H1 (cell line): ENCODE results near the gene KBTBD12. TPM values are rescaled to one million over a fixed set of nuclear protein-coding genes. Genes with fewer than 3 reads are reported as not detected.

Source experiments
- CTCF ChIA-PET: fragments of 300-600 bp; sonication (Branson Sonifier 250); formaldehyde crosslinking; loops from one replicate; lab custom pipeline; 2021; ENCODE audit not compliant: partially characterized antibody; lab: Charles Lee
- POLR2A ChIA-PET: fragments of 300-600 bp; sonication (Branson Sonifier 250); formaldehyde crosslinking; loops from one replicate; lab custom pipeline; 2021; ENCODE audit warnings: inconsistent platforms; ENCODE audit not compliant: partially characterized antibody; lab: Charles Lee
- DNase-seq, 2 experiments: peaks; one replicate each; pipeline versions ENCODE4 v3.0.0 to v3.0.0-alpha.2; 2010 to 2022; ENCODE audit warnings: low spot score in 2 of 2, low read depth in 1 of 2, mixed read lengths in 1 of 2
- FAIRE-seq: peaks from 2 replicates; lab custom pipeline; 2011; peaks lifted over from hg19 to GRCh38; lab: Jason Lieb, UNC
- H2AFZ ChIP-seq: 2 replicates; pipeline ENCODE4 v1.8.1; 2012; ENCODE audit warnings: low read length, inconsistent platforms
- H2AK5ac ChIP-seq: 2 replicates; pipeline ENCODE4 v1.6.1; 2013; ENCODE audit warnings: low read depth, low read length
- H2BK120ac ChIP-seq: replicated peaks from 2 replicates; pipeline ENCODE3; 2013; ENCODE audit warnings: low read depth, low read length, inconsistent platforms
- H2BK12ac ChIP-seq: 2 replicates; pipeline ENCODE4 v1.6.1; 2013; ENCODE audit warnings: low read depth, low read length
- H2BK15ac ChIP-seq: 2 replicates; pipeline ENCODE4 v1.6.1; 2013; ENCODE audit warnings: low read length
- H2BK20ac ChIP-seq: 2 replicates; pipeline ENCODE4 v1.6.1; 2013; ENCODE audit warnings: low read length
- H2BK5ac ChIP-seq: 2 replicates; pipeline ENCODE4 v1.6.1; 2013; ENCODE audit warnings: low read depth, low read length
- H3K14ac ChIP-seq: 2 replicates; pipeline ENCODE4 v1.6.1; 2013; ENCODE audit warnings: inconsistent platforms; ENCODE audit not compliant: insufficient read length
- H3K18ac ChIP-seq: 2 replicates; pipeline ENCODE4 v1.6.1; 2013; ENCODE audit warnings: low read length; ENCODE audit errors: extremely low read depth
- H3K23ac ChIP-seq: 2 replicates; pipeline ENCODE4 v1.6.1; 2013; ENCODE audit warnings: inconsistent platforms; ENCODE audit not compliant: insufficient read length
- H3K23me2 ChIP-seq: 2 replicates; pipeline ENCODE4 v1.6.1; 2013; ENCODE audit warnings: low read depth, low read length
- H3K27ac ChIP-seq: 2 replicates; pipeline ENCODE4 v1.6.1; 2011; ENCODE audit warnings: low read depth, low read length, inconsistent platforms
- H3K27me3 ChIP-seq, 4 experiments: replicated peaks in 1 of 4; 1 replicate in 1 of 4; 2 replicates in 3 of 4; pipeline versions ENCODE4 v1.6.1 to v1.8.1; 2011 to 2013; ENCODE audit warnings: low read length in 3 of 4, mild to moderate bottlenecking in 3 of 4, inconsistent platforms in 2 of 4, mixed read lengths in 2 of 4, moderate library complexity in 1 of 4; ENCODE audit not compliant: control insufficient read depth in 3 of 4, insufficient read depth in 3 of 4; ENCODE audit errors: extremely low read depth in 1 of 4
- H3K36me3 ChIP-seq, 4 experiments: 2 replicates each; pipeline versions ENCODE4 v1.6.1 to v1.8.1; 2011 to 2013; ENCODE audit warnings: mild to moderate bottlenecking in 4 of 4, low read length in 3 of 4, moderate library complexity in 2 of 4, control low read depth in 1 of 4, inconsistent platforms in 1 of 4; ENCODE audit not compliant: insufficient read depth in 4 of 4, control insufficient read depth in 2 of 4
- H3K4ac ChIP-seq: replicated peaks from 2 replicates; pipeline ENCODE3; 2013; ENCODE audit warnings: low read length, low read depth, mixed read lengths, inconsistent platforms; ENCODE audit not compliant: insufficient read length
- H3K4me1 ChIP-seq, 4 experiments: replicated peaks in 1 of 4; 1 replicate in 1 of 4; 2 replicates in 3 of 4; pipeline versions ENCODE4 v1.6.1 to v1.8.1; 2011 to 2013; ENCODE audit warnings: low read length in 3 of 4, inconsistent platforms in 2 of 4, mixed read lengths in 1 of 4; ENCODE audit not compliant: insufficient read depth in 4 of 4, control insufficient read depth in 3 of 4
- H3K4me2 ChIP-seq, 2 experiments: 2 replicates each; pipeline versions ENCODE4 v1.6.1 to v1.8.1; 2011 to 2013; ENCODE audit warnings: low read depth in 2 of 2, low read length in 2 of 2, control low read depth in 1 of 2, inconsistent platforms in 1 of 2, mild to moderate bottlenecking in 1 of 2; ENCODE audit not compliant: insufficient read depth in 1 of 2
- H3K4me3 ChIP-seq, 4 experiments: fragments of 200-600, 300-600 bp in 1 of 4; sonication (generic), shearing (Covaris generic), sonication (Bioruptor Twin) in 1 of 4; 2 replicates each; pipeline versions ENCODE4 v1.5.1 to v1.8.1; 2011 to 2016; ENCODE audit warnings: low read length in 4 of 4, low read depth in 3 of 4, control low read depth in 2 of 4, inconsistent platforms in 2 of 4, mild to moderate bottlenecking in 2 of 4, mixed read lengths in 1 of 4, moderate library complexity in 1 of 4; ENCODE audit not compliant: insufficient read depth in 2 of 4; ENCODE audit errors: extremely low read depth in 1 of 4
- H3K56ac ChIP-seq: replicated peaks from 2 replicates; pipeline ENCODE3; 2013; ENCODE audit warnings: low read depth, mild to moderate bottlenecking, mixed read lengths, low read length, inconsistent platforms; ENCODE audit not compliant: insufficient read length
- H3K79me1 ChIP-seq: 2 replicates; pipeline ENCODE4 v1.6.1; 2013; ENCODE audit warnings: low read depth, low read length, control low read depth
- H3K79me2 ChIP-seq, 2 experiments: 2 replicates each; pipeline versions ENCODE4 v1.6.1 to v1.8.1; 2012 to 2013; ENCODE audit warnings: low read length in 2 of 2, mild to moderate bottlenecking in 2 of 2, inconsistent platforms in 1 of 2; ENCODE audit not compliant: insufficient read depth in 2 of 2, control insufficient read depth in 1 of 2
- H3K9ac ChIP-seq, 4 experiments: replicated peaks in 1 of 4; 1 replicate in 1 of 4; 2 replicates in 3 of 4; pipeline versions ENCODE4 v1.6.1 to v1.8.1; 2011 to 2013; ENCODE audit warnings: low read depth in 3 of 4, low read length in 3 of 4, control low read depth in 2 of 4, mild to moderate bottlenecking in 2 of 4, moderate library complexity in 2 of 4, inconsistent platforms in 1 of 4; ENCODE audit errors: extremely low read depth in 1 of 4
- H3K9me3 ChIP-seq, 2 experiments: 2 replicates each; pipeline versions ENCODE4 v1.6.1 to v1.8.1; 2012 to 2013; ENCODE audit warnings: mild to moderate bottlenecking in 2 of 2, moderate library complexity in 2 of 2, control low read depth in 1 of 2, inconsistent platforms in 1 of 2, low read depth in 1 of 2, low read length in 1 of 2, mixed read lengths in 1 of 2; ENCODE audit not compliant: insufficient read depth in 2 of 2
- H4K20me1 ChIP-seq, 2 experiments: replicated peaks in 1 of 2; 2 replicates each; pipeline versions ENCODE3 to v1.8.1; 2011 to 2013; ENCODE audit warnings: inconsistent platforms in 2 of 2, low read length in 2 of 2, mild to moderate bottlenecking in 1 of 2; ENCODE audit not compliant: insufficient read depth in 2 of 2, control insufficient read depth in 1 of 2
- H4K5ac ChIP-seq: 2 replicates; pipeline ENCODE4 v1.6.1; 2013; ENCODE audit warnings: low read length, low read depth, mixed read lengths, inconsistent platforms; ENCODE audit not compliant: insufficient read length
- H4K8ac ChIP-seq: 2 replicates; pipeline ENCODE4 v1.8.0; 2013; ENCODE audit warnings: mild to moderate bottlenecking, moderate library complexity, low read length, inconsistent platforms; ENCODE audit not compliant: insufficient read depth; ENCODE audit errors: extremely low read depth
- H4K91ac ChIP-seq: replicated peaks from 2 replicates; pipeline ENCODE3; 2013; ENCODE audit warnings: low read length, mixed read lengths, inconsistent platforms; ENCODE audit not compliant: insufficient read length
- BCL11A ChIP-seq, 2 experiments: IDR thresholded peaks; one replicate each; pipeline ENCODE4 v1.6.1; 2011; ENCODE audit warnings: low read depth in 2 of 2, low read length in 2 of 2, mild to moderate bottlenecking in 2 of 2
- CHD2 ChIP-seq: IDR thresholded peaks from 2 replicates; pipeline ENCODE4 v1.6.1; 2012; ENCODE audit warnings: low read length, improper control_type of control experiment
- EP300 ChIP-seq, 2 experiments: IDR thresholded peaks; 1 replicate in 1 of 2; 2 replicates in 1 of 2; pipeline ENCODE4 v1.6.1; 2011 to 2012; ENCODE audit warnings: low read depth in 2 of 2, low read length in 2 of 2, mild to moderate bottlenecking in 2 of 2, borderline replicate concordance in 1 of 2, inconsistent platforms in 1 of 2, moderate library complexity in 1 of 2
- HDAC6 ChIP-seq: IDR thresholded peaks from one replicate; pipeline ENCODE4 v1.7.1; 2012; ENCODE audit warnings: low read depth, mild to moderate bottlenecking, inconsistent platforms, low read length, moderate library complexity
- KDM1A ChIP-seq: fragments of 200-600, 300-600 bp; sonication (generic); IDR thresholded peaks from 2 replicates; pipeline ENCODE4 v1.7.1; 2016; ENCODE audit warnings: mild to moderate bottlenecking, low read length, borderline replicate concordance
- KDM5A ChIP-seq: fragments of 200-600 bp; IDR thresholded peaks from 2 replicates; pipeline ENCODE4 v1.7.1; 2012; ENCODE audit warnings: mild to moderate bottlenecking, low read length, inconsistent platforms, mixed read lengths
- MAFK ChIP-seq: IDR thresholded peaks from 2 replicates; pipeline ENCODE4 v1.6.1; 2012; ENCODE audit warnings: low read depth, mild to moderate bottlenecking, improper control_type of control experiment, low read length
- NANOG ChIP-seq: IDR thresholded peaks from 2 replicates; pipeline ENCODE4 v1.6.1; 2011; ENCODE audit warnings: low read length, low read depth, mild to moderate bottlenecking, inconsistent platforms; ENCODE audit not compliant: insufficient read depth, poor library complexity, severe bottlenecking
- SP2 ChIP-seq: IDR thresholded peaks from 2 replicates; pipeline ENCODE4 v1.6.1; 2012; ENCODE audit warnings: mild to moderate bottlenecking, low read length, inconsistent platforms
- TEAD4 ChIP-seq: IDR thresholded peaks from 2 replicates; pipeline ENCODE4 v1.6.1; 2012; ENCODE audit warnings: low read depth, low read length, inconsistent platforms, mixed read lengths
- WGBS, 2 experiments: shearing (Covaris generic) in 1 of 2; methylation state at CpG; one replicate each; pipeline versions ENCODE4 v1.1.6 to v1.1.7; 2013 to 2015; ENCODE audit warnings: low lambda C conversion rate in 2 of 2, mixed read lengths in 2 of 2, inconsistent platforms in 1 of 2, low coverage in 1 of 2, missing lambda C conversion rate in 1 of 2; ENCODE audit not compliant: insufficient replicate concordance in 2 of 2, insufficient coverage in 1 of 2, insufficient read length in 1 of 2; ENCODE audit errors: extremely low coverage in 1 of 2, missing lambda C conversion rate in 1 of 2; 5-methylcytosine and 5-hydroxymethylcytosine counted together
- polyA plus RNA-seq, 7 experiments: library from polyadenylated mRNA; depleted of rRNA in 3 of 7; stranded (reverse) in 5 of 7; unstranded in 2 of 7; fragments of >200 nt in 5 of 7; fragments of 200-250 nt in 2 of 7; gene quantifications; 1 replicate in 5 of 7; 2 replicates in 1 of 7; 4 replicates in 1 of 7; pipeline versions ENCODE4 v1.2.1 to v1.2.3, GENCODE V29; 2011 to 2013; ENCODE audit warnings: missing spikeins in 2 of 7, mixed read lengths in 2 of 7
- total RNA-seq: library from RNA; stranded (reverse); fragmentation: NEBNext Ultra II Directional; extraction: Animal tissue kit (Norgen Biotek cat#: 25700); gene quantifications from 2 replicates; pipeline ENCODE4 v1.2.1, GENCODE V29; 2021
- TF ChIP-seq, protein P1 (sequence below): IDR thresholded peaks from 2 replicates; pipeline ENCODE4 v1.6.1; 2012; ENCODE audit warnings: low read length, inconsistent platforms

The KBTBD12 gene
- total and polyA plus RNA-seq, 2 of the 8 experiments (the other 6 are each of a cell fraction or from before 2014, with no cell fraction given): 0.33 to 0.63 TPM

DNA sequence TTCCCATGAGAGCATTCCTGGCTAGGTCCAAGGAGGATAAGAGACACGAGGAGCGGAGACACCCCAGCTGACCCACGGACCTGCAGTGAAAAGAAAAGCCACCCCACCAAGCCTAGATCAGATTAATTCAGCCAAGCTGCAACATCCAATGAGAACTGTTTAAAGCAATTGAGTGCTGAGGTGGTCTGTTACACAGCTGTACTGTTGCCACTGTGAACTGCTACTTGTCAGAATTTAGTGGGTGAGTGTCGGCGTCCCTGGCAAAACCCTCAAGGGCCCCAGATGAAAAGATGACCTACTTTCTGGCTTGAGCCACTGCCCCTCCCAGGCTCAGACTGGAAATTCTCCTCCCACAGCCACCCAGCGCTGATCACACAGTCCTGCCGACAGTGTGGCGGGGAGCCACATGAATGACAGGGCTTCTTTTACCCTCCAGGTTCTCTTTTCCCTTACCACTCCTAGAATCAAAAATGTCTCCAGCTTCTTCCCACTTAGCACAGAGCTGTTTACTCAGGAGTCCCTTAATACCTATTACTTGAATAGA, 26.4 kb upstream of the KBTBD12 start:
- Histone ChIP-seq H3K27ac (no peak overlapping the region), H2BK20ac (no peak overlapping the region), H3K27me3 (no peaks in the 10 kb centered on the region; a peak in 1 of 7 replicates), H2BK120ac (no peak overlapping the region), H2BK15ac (no peak overlapping the region), H3K23me2 (no peaks in the 10 kb centered on the region), H4K5ac (no peak overlapping the region), H2AFZ (0 out of 2 replicates have a peak overlapping the region, but pooled peaks have one; percentile 3), H3K56ac (no peak overlapping the region), H3K4me1 (peaks cover 0 to 5% (median 1%) of the 10 kb centered on the region in 4 experiments; a peak in 3 of 7 replicates), H4K8ac (no peak overlapping the region), H4K20me1 (no peaks in the 10 kb centered on the region), H3K4ac (no peak overlapping the region), H3K9ac (no peak overlapping the region), H3K4me2 (no peak overlapping the region), H2BK5ac (no peak overlapping the region), H3K18ac (no peak overlapping the region), H3K4me3 (no peak overlapping the region), H3K79me1 (no peaks in the 10 kb centered on the region), H3K36me3 (no peaks in the 10 kb centered on the region), H3K14ac (no peak overlapping the region), H4K91ac (no peak overlapping the region), H3K79me2 (no peaks in the 10 kb centered on the region), H2BK12ac (no peak overlapping the region), H2AK5ac (no peak overlapping the region), H3K23ac (no peak overlapping the region), H3K9me3 (no peaks in the 10 kb centered on the region)
- FAIRE-seq (no peak), DNase-seq (no peak)
- CTCF ChIA-PET: interaction anchor here (0.6 to 3.3 kb wide), 7 partner anchors 14 to 192 kb away, joined by 3 to 13 read pairs (median 3); partner anchors contain the start of gene KBTBD12
- POLR2A ChIA-PET: no interaction called here
- 97% methylated on average over 8 of the region's 8 CpGs; no CpG with 5 or more reads in 1 of the 2 experiments for WGBS, 2 experiments
- no peak for TF ChIP-seq CHD2
- TF ChIP-seq HDAC6: no peak
- no peak for TF ChIP-seq MAFK
- no peak for TF ChIP-seq EP300 (IDR thresholded peaks at IDR 0.05; ENCODE audit: borderline replicate concordance in 1 of 2, low read depth in 2 of 2, low read length in 2 of 2)
- no peak for TF ChIP-seq TEAD4
- TF ChIP-seq, protein P1, sequence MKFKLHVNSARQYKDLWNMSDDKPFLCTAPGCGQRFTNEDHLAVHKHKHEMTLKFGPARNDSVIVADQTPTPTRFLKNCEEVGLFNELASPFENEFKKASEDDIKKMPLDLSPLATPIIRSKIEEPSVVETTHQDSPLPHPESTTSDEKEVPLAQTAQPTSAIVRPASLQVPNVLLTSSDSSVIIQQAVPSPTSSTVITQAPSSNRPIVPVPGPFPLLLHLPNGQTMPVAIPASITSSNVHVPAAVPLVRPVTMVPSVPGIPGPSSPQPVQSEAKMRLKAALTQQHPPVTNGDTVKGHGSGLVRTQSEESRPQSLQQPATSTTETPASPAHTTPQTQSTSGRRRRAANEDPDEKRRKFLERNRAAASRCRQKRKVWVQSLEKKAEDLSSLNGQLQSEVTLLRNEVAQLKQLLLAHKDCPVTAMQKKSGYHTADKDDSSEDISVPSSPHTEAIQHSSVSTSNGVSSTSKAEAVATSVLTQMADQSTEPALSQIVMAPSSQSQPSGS: no peak
- no peak for TF ChIP-seq SP2
- no peak for TF ChIP-seq BCL11A (IDR thresholded peaks at IDR 0.05; ENCODE audit: low read depth in 2 of 2, low read length in 2 of 2)
- TF ChIP-seq NANOG: no peak
- TF ChIP-seq KDM1A: no peak
- TF ChIP-seq KDM5A: no peak
